Liver (tissue), 9 donors: ENCODE measurements around the gene APBA3. TPM values are rescaled to one million over a fixed set of nuclear protein-coding genes. Genes with fewer than 3 reads are reported as not detected.
"Not testable (repeated sequence)": the region's sequence is repeated elsewhere in the genome, so short reads cannot be mapped to it uniquely, and the experiment has no call there.

Experiments used
- DNase-seq: peaks from one replicate; pipeline ENCODE4 v3.0.0-alpha.2; 2017; ENCODE audit warnings: low spot score
- H3K27ac ChIP-seq, 2 donors: one replicate each; pipeline ENCODE4 v1.7.0; 2013; ENCODE audit warnings: inconsistent platforms in 2 of 2, low read length in 2 of 2, control low read depth in 1 of 2, low read depth in 1 of 2, mild to moderate bottlenecking in 1 of 2
- H3K27me3 ChIP-seq, 4 donors: one replicate each; pipeline versions ENCODE4 v1.6.1 to v1.7.0; 2013; ENCODE audit warnings: low read length in 3 of 4, inconsistent platforms in 1 of 4, mild to moderate bottlenecking in 1 of 4, moderate library complexity in 1 of 4; ENCODE audit not compliant: control insufficient read depth in 4 of 4, insufficient read depth in 4 of 4
- H3K36me3 ChIP-seq, 4 donors: one replicate each; pipeline versions ENCODE4 v1.6.1 to v1.7.0; 2013; ENCODE audit warnings: low read length in 3 of 4, mild to moderate bottlenecking in 3 of 4, low read depth in 1 of 4, moderate library complexity in 1 of 4; ENCODE audit not compliant: control insufficient read depth in 4 of 4, insufficient read depth in 3 of 4
- H3K4me1 ChIP-seq, 4 donors: one replicate each; pipeline versions ENCODE4 v1.6.1 to v1.7.0; 2013; ENCODE audit warnings: low read length in 3 of 4, mild to moderate bottlenecking in 3 of 4, moderate library complexity in 1 of 4; ENCODE audit not compliant: control insufficient read depth in 4 of 4, insufficient read depth in 4 of 4
- H3K4me3 ChIP-seq, 3 donors: one replicate each; pipeline versions ENCODE4 v1.6.1 to v1.7.0; 2013; ENCODE audit warnings: low read length in 3 of 3, control low read depth in 1 of 3, low read depth in 1 of 3, mild to moderate bottlenecking in 1 of 3
- H3K9ac ChIP-seq, 2 donors: one replicate each; pipeline ENCODE4 v1.7.0; 2013; ENCODE audit warnings: low read length in 2 of 2, mild to moderate bottlenecking in 2 of 2, moderate library complexity in 2 of 2, control low read depth in 1 of 2, low read depth in 1 of 2
- H3K9me3 ChIP-seq, 4 donors: one replicate each; pipeline versions ENCODE4 v1.6.1 to v1.7.0; 2013; ENCODE audit warnings: low read length in 3 of 4; ENCODE audit not compliant: control insufficient read depth in 4 of 4
- ATF3 ChIP-seq: IDR thresholded peaks from 2 replicates; pipeline ENCODE4 v1.6.1; 2016; ENCODE audit warnings: antibody characterized with exemption
- CTCF ChIP-seq: fragments of 150-350 bp; IDR thresholded peaks from 2 replicates; pipeline ENCODE4 v1.5.1; 2017; ENCODE audit warnings: improper control_type of control experiment, low read depth, low read length; ENCODE audit not compliant: missing input control
- EGR1 ChIP-seq, 2 donors: IDR thresholded peaks; 2 replicates each; pipeline ENCODE4 v1.6.1; 2016 to 2018; ENCODE audit warnings: antibody characterized with exemption in 2 of 2, low read depth in 2 of 2
- FOXA2 ChIP-seq: IDR thresholded peaks from 2 replicates; pipeline ENCODE4 v1.6.1; 2016; ENCODE audit warnings: antibody characterized with exemption
- HNF4G ChIP-seq: IDR thresholded peaks from 2 replicates; pipeline ENCODE4 v1.6.1; 2016; ENCODE audit warnings: antibody characterized with exemption
- JUND ChIP-seq, 2 donors: IDR thresholded peaks; 2 replicates each; pipeline ENCODE4 v1.6.1; 2016; ENCODE audit warnings: antibody characterized with exemption in 2 of 2
- MAX ChIP-seq: IDR thresholded peaks from 2 replicates; pipeline ENCODE4 v1.6.1; 2016; ENCODE audit warnings: antibody characterized with exemption
- NR2F2 ChIP-seq: IDR thresholded peaks from 2 replicates; pipeline ENCODE4 v1.6.1; 2016; ENCODE audit warnings: antibody characterized with exemption
- RAD21 ChIP-seq, 2 donors: IDR thresholded peaks; 2 replicates each; pipeline ENCODE4 v1.6.1; 2016; ENCODE audit warnings: antibody characterized with exemption in 2 of 2, mild to moderate bottlenecking in 2 of 2
- REST ChIP-seq: IDR thresholded peaks from 2 replicates; pipeline ENCODE4 v1.6.1; 2016; ENCODE audit warnings: antibody characterized with exemption, mild to moderate bottlenecking
- RXRA ChIP-seq, 2 donors: IDR thresholded peaks; 2 replicates each; pipeline ENCODE4 v1.6.1; 2017 to 2018; ENCODE audit warnings: antibody characterized with exemption in 2 of 2, mild to moderate bottlenecking in 1 of 2
- SP1 ChIP-seq: IDR thresholded peaks from 2 replicates; pipeline ENCODE4 v1.6.1; 2018; ENCODE audit warnings: antibody characterized with exemption, mild to moderate bottlenecking
- TAF1 ChIP-seq: conservative IDR thresholded peaks from 2 replicates; pipeline ENCODE4 v1.6.1; 2016; ENCODE audit warnings: antibody characterized with exemption, mild to moderate bottlenecking
- YY1 ChIP-seq: IDR thresholded peaks from 2 replicates; pipeline ENCODE4 v1.6.1; 2016; ENCODE audit warnings: antibody characterized with exemption, mild to moderate bottlenecking
- WGBS: extraction: QIAGEN DNeasy Blood & Tissue Kit; methylation state at CpG from one replicate; pipeline ENCODE4 v1.1.7; 2013; 5-methylcytosine and 5-hydroxymethylcytosine counted together
- polyA plus RNA-seq, 2 donors: library from polyadenylated mRNA; stranded (reverse) in 1 of 2; unstranded in 1 of 2; fragments of 200-250 nt in 1 of 2; fragments of >200 nt in 1 of 2; fragmentation: Nextera tagmentation in 1 of 2; extraction: Ambion mirVana in 1 of 2; gene quantifications; one replicate each; pipeline versions ENCODE4 v1.2.1 to v1.2.3, GENCODE V29; 2013 to 2015
- total RNA-seq, 2 donors: library from RNA; depleted of rRNA; stranded (reverse); fragments of >200 nt; gene quantifications; one replicate each; pipeline ENCODE4 v1.2.3, GENCODE V29; 2014
- donor health status: healthy.
- donor health status: healthy.
- donor health status: healthy.
- donor health status: healthy.
- donor health status: healthy.

The APBA3 gene
- total and polyA plus RNA-seq, 4 donors = 6.4 to 24.3 (median 10.7) TPM

GRCh38 chr19:3760871-3761361 lies 576 bp downstream of the APBA3 start (continued):
- TF ChIP-seq REST = no peak
- TF ChIP-seq RXRA (IDR thresholded peaks at IDR 0.05) = no peak
- TF ChIP-seq SP1 = no peak
- TF ChIP-seq NR2F2 = no peak
- no peak for TF ChIP-seq ATF3

GRCh38 chr19:3759482-3760254 lies 1.8 kb downstream of the APBA3 start:
- Histone ChIP-seq H3K9ac (no peak overlapping the region), H3K9me3 (no peaks in the 10 kb centered on the region), H3K27me3 (no peaks in the 10 kb centered on the region), H3K36me3 (peaks cover 0 to 6% (median 4%) of the 10 kb centered on the region in 4 donors), H3K27ac (no peak overlapping the region), H3K4me3 (no peak overlapping the region), H3K4me1 (peaks cover 5 to 22% (median 14%) of the 10 kb centered on the region in 4 donors)
- WGBS = 92% methylated on average over 19 of the region's 19 CpGs
- no peak for DNase-seq
- TF ChIP-seq TAF1 = no peak
- TF ChIP-seq MAX = no peak
- no peak for TF ChIP-seq RAD21 (IDR thresholded peaks at IDR 0.05)
- no peak for TF ChIP-seq HNF4G
- no peak for TF ChIP-seq EGR1 (IDR thresholded peaks at IDR 0.05; ENCODE audit: low read depth in 2 of 2)
- no peak for TF ChIP-seq FOXA2
- no peak for TF ChIP-seq ATF3
- no peak for TF ChIP-seq JUND (IDR thresholded peaks at IDR 0.05)
- no peak for TF ChIP-seq CTCF
- TF ChIP-seq YY1 = no peak
- TF ChIP-seq RXRA (IDR thresholded peaks at IDR 0.05) = no peak

GRCh38 chr19:3758297-3758696 lies 3.2 kb downstream of the APBA3 start:
- not testable (repeated sequence) for H3K36me3 ChIP-seq, H3K9me3 ChIP-seq, DNase-seq, H3K4me3 ChIP-seq, H3K27ac ChIP-seq, H3K27me3 ChIP-seq, H3K9ac ChIP-seq
- H3K4me1 ChIP-seq = peaks cover 4 to 20% (median 12%) of the 10 kb centered on the region in 4 donors
- WGBS = 98% methylated on average over 13 of the region's 13 CpGs

- H3K27me3 ChIP-seq, H3K27ac ChIP-seq, H3K9ac ChIP-seq, H3K4me3 ChIP-seq, H3K9me3 ChIP-seq, DNase-seq, H3K36me3 ChIP-seq: not testable (repeated sequence)
- 93% methylated on average over 7 of the region's 7 CpGs for WGBS
- peaks cover 3 to 20% (median 10%) of the 10 kb centered on the region in 4 donors for H3K4me1 ChIP-seq
Observed at GRCh38 chr19:3757705-3758104, 3.8 kb downstream of the APBA3 start.
